NCI-H2029 (cell line): ENCODE measurements around the gene TFPI2.

Source experiments
- DNase-seq: peaks from one replicate; lab custom pipeline; 2025; lab: John Stamatoyannopoulos, UW

TFPI2 gene

DNA sequence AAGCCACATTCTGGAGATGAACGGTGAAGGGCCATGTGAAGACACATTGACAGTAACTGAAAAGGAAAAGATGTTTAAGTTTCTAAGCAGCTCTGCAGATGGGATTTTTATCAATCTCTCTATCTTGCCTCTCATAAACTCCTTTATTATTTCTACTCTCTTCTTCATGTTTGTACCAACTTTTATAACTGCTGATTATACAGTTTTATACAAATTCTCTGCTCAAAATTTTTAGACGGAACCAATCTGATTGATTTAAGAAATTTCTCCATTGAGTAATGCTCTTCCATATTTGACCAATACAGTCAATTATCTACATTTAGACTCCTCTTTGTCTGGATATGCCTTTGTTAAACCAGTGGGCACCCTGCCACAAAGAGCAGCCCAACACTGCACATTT is 31.7 kb downstream of the TFPI2 start:
- DNase-seq: no peak

GRCh38 chr7:93856323-93856722 is 34.2 kb downstream of the TFPI2 start:
- DNase-seq: no peak

- DNase-seq: no peak
Observed at GRCh38 chr7:93855797-93856196, 34.8 kb downstream of the TFPI2 start.

GRCh38 chr7:93854480-93854879 is 36.1 kb downstream of the TFPI2 start:
- DNase-seq: no peak

DNA sequence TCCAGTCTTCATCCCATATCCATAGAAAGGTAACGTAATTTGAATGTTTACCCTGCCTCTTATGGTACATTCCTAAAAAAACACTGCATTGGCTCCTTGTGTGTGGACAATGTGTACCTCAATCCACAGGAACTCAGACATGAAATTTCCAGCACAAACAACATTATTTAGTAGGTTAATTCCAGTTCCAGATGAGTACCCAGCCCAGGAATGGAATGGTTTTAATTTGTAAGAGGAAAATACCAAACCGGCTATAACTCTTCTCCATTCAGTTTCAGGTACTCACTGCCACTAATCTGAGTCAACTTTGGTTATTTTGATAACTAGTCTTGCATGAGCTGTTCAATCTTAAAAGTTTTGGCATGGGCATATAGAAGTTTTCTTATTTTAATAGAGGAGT is 39.0 kb downstream of the TFPI2 start:
- no peak for DNase-seq

DNA sequence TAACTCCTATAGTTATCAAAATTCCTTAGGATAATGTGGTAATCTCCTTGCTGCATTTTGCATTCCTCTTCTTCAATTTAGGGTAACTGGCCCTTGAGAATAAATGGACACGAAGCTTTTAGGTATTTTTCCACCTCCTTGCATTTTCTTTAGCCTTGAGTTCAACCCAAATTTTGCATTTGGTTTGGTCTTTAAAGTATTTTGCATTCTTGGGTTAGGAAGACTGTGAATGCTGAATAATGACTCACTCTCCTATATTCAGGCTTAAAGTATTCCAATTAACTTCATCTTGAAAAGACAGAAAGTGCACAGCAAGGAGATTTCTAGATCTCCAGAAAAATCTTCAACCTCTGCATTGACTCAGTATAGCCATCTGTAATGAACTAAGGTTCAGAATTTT is 47.3 kb downstream of the TFPI2 start:
- no peak for DNase-seq

GRCh38 chr7:93838966-93839365 is 51.6 kb downstream of the TFPI2 start:
- no peak for DNase-seq

DNA sequence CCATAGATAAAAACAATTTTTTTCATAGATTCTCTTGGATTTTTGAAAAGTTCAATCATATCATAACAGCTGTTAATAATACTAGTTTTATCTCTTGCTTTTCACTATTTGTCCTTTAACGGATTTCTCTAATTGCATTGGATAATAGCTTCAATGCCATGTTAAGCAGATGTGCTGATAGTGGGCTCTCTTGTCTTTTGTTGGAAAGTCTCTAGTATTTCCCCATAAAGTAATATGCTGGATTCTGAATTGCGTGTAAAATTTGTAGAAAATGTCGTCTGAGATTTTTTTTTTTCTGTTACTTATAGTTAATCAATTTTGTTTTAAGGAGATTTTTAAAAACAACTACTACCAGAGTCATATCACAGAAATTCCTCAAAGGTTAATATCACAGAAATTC is 53.3 kb downstream of the TFPI2 start:
- DNase-seq: no peak

GRCh38 chr7:93836116-93836515 is 54.4 kb downstream of the TFPI2 start:
- DNase-seq: no peak

DNA sequence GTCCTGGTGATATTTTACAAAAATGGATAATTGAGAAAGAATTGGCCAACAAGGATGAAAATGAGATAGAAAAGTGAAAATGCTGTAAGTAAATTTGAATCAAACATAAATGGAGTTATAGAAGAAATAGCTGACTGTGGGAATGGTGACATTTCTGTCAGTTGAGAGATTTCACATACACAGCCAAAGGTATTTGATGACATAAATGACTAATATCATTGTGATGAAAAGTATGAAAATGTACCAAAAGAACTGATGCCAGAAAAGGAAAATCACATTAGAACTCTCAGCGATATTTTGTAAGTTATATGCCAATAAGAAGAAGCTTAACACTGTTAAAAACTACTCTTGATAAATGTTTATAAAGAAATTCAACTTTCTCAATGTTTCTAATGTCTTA is 54.9 kb downstream of the TFPI2 start:
- DNase-seq: no peak
